Epithelial cell of esophagus (primary cell): ENCODE results near the gene CENPK.
A peak's percentile ranks its signal among the peaks of the same experiment; 100 is the strongest.

ENCODE experiments used
- DNase-seq: peaks from one replicate; pipeline ENCODE4 v3.0.0; 2010; ENCODE audit warnings: low read depth
- H3K4me3 ChIP-seq: 2 replicates; pipeline ENCODE4 v1.5.1; 2011; ENCODE audit warnings: mild to moderate bottlenecking, low read length, control low read depth
- TF ChIP-seq, protein P1 (sequence below): IDR thresholded peaks from 2 replicates; pipeline ENCODE4 v1.5.1; 2011; ENCODE audit warnings: low read depth, mild to moderate bottlenecking, low read length, control low read depth, inconsistent platforms; ENCODE audit not compliant: insufficient read depth; ENCODE audit errors: missing control alignments

Gene CENPK

DNA sequence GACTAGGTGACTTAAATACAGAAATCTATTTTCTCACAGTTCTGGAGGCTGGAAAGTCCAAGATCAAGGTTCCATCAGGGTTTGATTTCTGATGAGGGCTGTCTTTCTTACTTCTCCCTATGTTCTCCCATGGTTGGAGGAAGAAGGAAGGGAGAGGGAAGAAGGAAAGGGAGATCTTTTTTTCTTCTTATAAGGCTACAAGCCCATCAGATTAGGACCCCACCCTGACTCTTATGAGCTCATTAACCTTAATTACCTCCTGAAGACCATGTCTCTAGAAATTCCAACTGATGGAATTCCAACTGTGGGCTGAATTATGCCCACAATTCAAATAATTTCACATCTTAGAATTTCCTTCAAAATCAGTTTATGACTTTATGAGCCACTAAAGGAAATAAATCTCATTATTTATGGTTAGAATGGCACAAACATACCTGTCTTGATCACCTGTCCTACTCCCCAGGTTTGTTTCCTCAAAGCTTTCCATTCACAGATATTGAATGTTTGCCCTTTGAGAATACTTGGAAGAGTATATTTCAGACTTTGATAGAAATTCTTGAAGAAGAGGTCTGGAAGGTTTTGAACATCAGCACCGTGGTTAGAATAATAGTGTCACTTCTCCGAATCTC is 7.7 kb upstream of the CENPK start:
- DNase-seq = no peak
- H3K4me3 ChIP-seq = no peak overlapping the region
- TF ChIP-seq, protein P1, sequence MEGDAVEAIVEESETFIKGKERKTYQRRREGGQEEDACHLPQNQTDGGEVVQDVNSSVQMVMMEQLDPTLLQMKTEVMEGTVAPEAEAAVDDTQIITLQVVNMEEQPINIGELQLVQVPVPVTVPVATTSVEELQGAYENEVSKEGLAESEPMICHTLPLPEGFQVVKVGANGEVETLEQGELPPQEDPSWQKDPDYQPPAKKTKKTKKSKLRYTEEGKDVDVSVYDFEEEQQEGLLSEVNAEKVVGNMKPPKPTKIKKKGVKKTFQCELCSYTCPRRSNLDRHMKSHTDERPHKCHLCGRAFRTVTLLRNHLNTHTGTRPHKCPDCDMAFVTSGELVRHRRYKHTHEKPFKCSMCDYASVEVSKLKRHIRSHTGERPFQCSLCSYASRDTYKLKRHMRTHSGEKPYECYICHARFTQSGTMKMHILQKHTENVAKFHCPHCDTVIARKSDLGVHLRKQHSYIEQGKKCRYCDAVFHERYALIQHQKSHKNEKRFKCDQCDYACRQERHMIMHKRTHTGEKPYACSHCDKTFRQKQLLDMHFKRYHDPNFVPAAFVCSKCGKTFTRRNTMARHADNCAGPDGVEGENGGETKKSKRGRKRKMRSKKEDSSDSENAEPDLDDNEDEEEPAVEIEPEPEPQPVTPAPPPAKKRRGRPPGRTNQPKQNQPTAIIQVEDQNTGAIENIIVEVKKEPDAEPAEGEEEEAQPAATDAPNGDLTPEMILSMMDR = no peak

- TF ChIP-seq, protein P1 = no peak
- DNase-seq = no peak
- no peak overlapping the region for H3K4me3 ChIP-seq
These were observed 3.5 kb upstream of the CENPK start for GRCh38 chr5:65566505-65566904.

DNA sequence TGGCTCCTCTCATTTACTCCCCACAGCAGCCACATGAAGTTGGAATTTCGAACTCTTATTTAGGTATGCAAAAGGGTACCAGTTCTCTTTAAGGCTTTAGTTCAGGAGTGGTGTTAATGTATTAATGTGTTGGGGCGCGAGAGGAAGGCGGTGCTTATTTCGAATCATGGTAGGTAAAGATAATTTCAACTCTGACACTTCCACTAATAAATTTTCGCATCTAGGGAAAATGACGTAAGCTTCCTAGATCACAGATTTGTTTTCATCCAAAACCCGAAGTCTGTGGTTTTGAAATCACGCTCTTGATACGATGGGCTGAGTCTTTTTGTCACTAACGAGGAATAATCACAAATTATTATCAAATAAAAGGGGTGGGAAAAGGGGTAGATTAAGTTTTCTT is 809 bp upstream of the CENPK start:
- TF ChIP-seq, protein P1 = no peak
- peak; percentile 0 for DNase-seq
- H3K4me3 ChIP-seq = peak overlapping the region; percentile 99

DNA sequence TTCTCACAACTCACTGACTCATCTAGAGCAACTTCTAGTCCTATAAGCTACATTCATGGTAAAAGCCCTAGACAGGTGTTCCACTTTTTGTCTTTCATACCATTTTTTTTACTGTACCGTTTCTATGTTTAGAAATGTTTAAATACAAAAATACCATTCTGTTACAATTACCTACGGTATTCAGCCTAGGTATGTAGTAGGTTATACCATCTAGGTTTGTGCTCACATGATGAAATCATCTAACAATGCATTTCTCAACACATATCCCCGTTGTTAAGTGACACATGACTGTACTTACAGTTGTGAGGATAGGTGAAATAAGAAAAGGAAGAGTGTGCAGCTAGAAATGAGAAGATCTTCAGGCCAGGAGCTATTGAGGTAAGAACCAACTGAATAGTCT is 6.2 kb downstream of the CENPK start:
- H3K4me3 ChIP-seq = no peak overlapping the region
- DNase-seq = no peak
- TF ChIP-seq, protein P1 = no peak

DNA sequence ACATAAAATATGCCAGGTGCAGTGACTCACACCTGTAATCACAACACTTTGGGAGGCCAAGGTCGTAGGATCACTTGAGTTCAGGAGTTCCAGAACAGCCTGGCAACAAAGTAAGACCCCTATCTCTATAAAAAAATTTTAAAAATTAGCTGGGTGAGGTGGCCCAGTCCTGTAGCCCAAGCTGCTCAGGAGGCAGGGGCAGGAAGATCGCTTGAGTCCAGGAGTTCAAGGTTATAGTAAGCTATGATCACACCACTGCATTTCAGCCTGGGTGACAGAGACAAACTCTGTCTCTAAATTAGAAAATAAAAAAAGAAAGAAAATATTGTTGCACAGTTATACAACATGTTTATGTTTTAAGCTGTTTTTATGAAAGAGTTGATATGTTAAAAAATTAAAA is 6.8 kb downstream of the CENPK start:
- TF ChIP-seq, protein P1 = no peak
- no peak for DNase-seq
- no peak overlapping the region for H3K4me3 ChIP-seq

DNA sequence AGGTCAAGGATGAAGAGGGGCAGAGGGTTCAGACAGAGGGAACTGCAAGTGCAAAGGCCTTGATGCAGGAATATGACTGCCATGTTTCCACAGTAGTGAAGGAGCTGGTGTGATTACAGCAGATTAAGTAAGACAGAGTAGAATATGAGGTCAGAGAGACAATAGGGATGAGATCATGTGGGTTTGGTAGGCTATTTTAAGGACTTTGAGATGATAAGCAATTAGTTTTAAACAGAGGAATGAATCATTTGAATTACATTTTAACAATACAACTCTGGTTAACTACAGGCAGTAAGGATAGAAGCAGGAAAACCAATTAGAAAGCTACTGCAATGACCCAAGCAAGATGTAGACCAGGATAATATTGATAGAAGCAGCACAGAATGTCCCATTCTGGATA is 7.7 kb downstream of the CENPK start:
- DNase-seq = no peak
- no peak overlapping the region for H3K4me3 ChIP-seq
- TF ChIP-seq, protein P1 = no peak

GRCh38 chr5:65553941-65554340 is 9.0 kb downstream of the CENPK start:
- TF ChIP-seq, protein P1 = no peak
- DNase-seq = no peak
- no peak overlapping the region for H3K4me3 ChIP-seq
